HepG2 (cell line): Measurements from ENCODE around the gene RGP1. TPM values are rescaled to one million over a fixed set of nuclear protein-coding genes. Genes with fewer than 3 reads are reported as not detected.

ENCODE experiments used
- ARID2 ChIP-seq: sonication (generic); formaldehyde crosslinking; IDR thresholded peaks from 2 replicates; pipeline ENCODE4 v1.8.1; 2022; ENCODE audit warnings: mild to moderate bottlenecking, missing genetic modification reagents, borderline replicate concordance
- ERF ChIP-seq: IDR thresholded peaks from 2 replicates; pipeline ENCODE4 v1.6.1; 2018; ENCODE audit warnings: missing biosample characterization, missing genetic modification reagents
- ETV6 ChIP-seq: sonication (generic); formaldehyde crosslinking; conservative IDR thresholded peaks from 2 replicates; pipeline ENCODE4 v1.4.0; 2020; ENCODE audit warnings: missing genetic modification reagents
- KDM3A ChIP-seq: IDR thresholded peaks from 2 replicates; pipeline ENCODE4 v1.6.1; 2018; ENCODE audit warnings: low read depth, missing compliant biosample characterization
- KLF9 ChIP-seq: IDR thresholded peaks from 2 replicates; pipeline ENCODE4 v1.6.1; 2016; ENCODE audit warnings: low read depth
- MAZ ChIP-seq, 2 experiments: sonication (generic) in 1 of 2; formaldehyde crosslinking in 1 of 2; IDR thresholded peaks; 2 replicates each; pipeline versions ENCODE4 v1.5.0 to v1.6.1; 2012 to 2020; ENCODE audit warnings: low read depth in 2 of 2, mild to moderate bottlenecking in 2 of 2, borderline replicate concordance in 1 of 2, improper control_type of control experiment in 1 of 2, low read length in 1 of 2, missing genetic modification reagents in 1 of 2, moderate library complexity in 1 of 2
- MEF2D ChIP-seq: sonication (generic); formaldehyde crosslinking; IDR thresholded peaks from 2 replicates; pipeline ENCODE4 v1.5.1; 2020; ENCODE audit warnings: mild to moderate bottlenecking, missing genetic modification reagents
- NFAT5 ChIP-seq: sonication (generic); formaldehyde crosslinking; IDR thresholded peaks from 2 replicates; pipeline ENCODE4 v1.4.0; 2020; ENCODE audit warnings: missing genetic modification reagents
- PAXIP1 ChIP-seq: sonication (generic); formaldehyde crosslinking; conservative IDR thresholded peaks from 2 replicates; pipeline ENCODE4 v1.4.0; 2020; ENCODE audit warnings: mild to moderate bottlenecking, missing genetic modification reagents, moderate library complexity
- ZBTB43 ChIP-seq: sonication (generic); formaldehyde crosslinking; conservative IDR thresholded peaks from 2 replicates; pipeline ENCODE4 v1.4.0; 2020; ENCODE audit warnings: missing genetic modification reagents
- ZNF264 ChIP-seq: sonication (generic); formaldehyde crosslinking; IDR thresholded peaks from 2 replicates; pipeline ENCODE4 v1.4.0; 2020; ENCODE audit warnings: missing genetic modification reagents
- ZNF430 ChIP-seq: sonication (generic); formaldehyde crosslinking; IDR thresholded peaks from 2 replicates; pipeline ENCODE4 v1.9.0; 2021; ENCODE audit warnings: mild to moderate bottlenecking, missing genetic modification reagents
- ZNF512 ChIP-seq: sonication (generic); formaldehyde crosslinking; IDR thresholded peaks from 2 replicates; pipeline ENCODE4 v1.4.0; 2020; ENCODE audit warnings: mild to moderate bottlenecking, missing genetic modification reagents
- ZNF567 ChIP-seq: sonication (generic); formaldehyde crosslinking; IDR thresholded peaks from 2 replicates; pipeline ENCODE4 v1.8.1; 2023; ENCODE audit warnings: mild to moderate bottlenecking, missing genetic modification reagents, borderline replicate concordance
- ZNF580 ChIP-seq: IDR thresholded peaks from 2 replicates; pipeline ENCODE4 v1.6.1; 2016; ENCODE audit warnings: low read depth, borderline replicate concordance
- ZNF777 ChIP-seq: sonication (generic); formaldehyde crosslinking; IDR thresholded peaks from 2 replicates; pipeline ENCODE4 v1.4.0; 2020; ENCODE audit warnings: missing genetic modification reagents
- polyA plus RNA-seq, 8 experiments: library from polyadenylated mRNA; depleted of rRNA in 3 of 8; stranded (reverse) in 7 of 8; unstranded in 1 of 8; fragments of >200 nt; fragmentation: Illumina TruSeq in 4 of 8; extraction: Trizol in 4 of 8; gene quantifications; 2 replicates each; pipeline versions ENCODE4 v1.2.1 to v1.2.3, GENCODE V29; 2011 to 2016; ENCODE audit warnings: low read depth in 4 of 8, missing spikeins in 1 of 8, mixed read lengths in 1 of 8; ENCODE audit not compliant: insufficient read depth in 1 of 8
- total RNA-seq, 5 experiments: library from RNA; depleted of rRNA; stranded (reverse); fragments of >200 nt; fragmentation: Illumina TruSeq; extraction: Trizol; gene quantifications; 2 replicates each; pipeline ENCODE4 v1.2.3, GENCODE V29; 2016; ENCODE audit warnings: low read depth in 1 of 5

The RGP1 gene
- total and polyA plus RNA-seq, 2 of the 13 experiments (the other 11 are each of a cell fraction or from before 2014, with no cell fraction given): 12.7 to 21.0 TPM

- TF ChIP-seq PAXIP1 (CRISPR knock-in tag): peak; percentile 86
- TF ChIP-seq ETV6 (CRISPR knock-in tag): no peak
- TF ChIP-seq ERF (CRISPR knock-in tag): no peak
- TF ChIP-seq KLF9 (CRISPR knock-in tag): no peak
- TF ChIP-seq ZNF580 (CRISPR knock-in tag): no peak
- TF ChIP-seq MAZ (IDR thresholded peaks at IDR 0.05; ENCODE audit: borderline replicate concordance, low read depth, low read length): no peak
- no peak for TF ChIP-seq MAZ (CRISPR knock-in tag; IDR thresholded peaks at IDR 0.05; ENCODE audit: low read depth)
- TF ChIP-seq ARID2 (CRISPR knock-in tag): no peak
- TF ChIP-seq KDM3A (CRISPR knock-in tag): no peak
- 0 out of 2 replicates have a peak, but pooled peaks have one; percentile 6 for TF ChIP-seq MEF2D (CRISPR knock-in tag)
- no peak for TF ChIP-seq NFAT5
- no peak for TF ChIP-seq ZNF777 (CRISPR knock-in tag)
- TF ChIP-seq ZNF512 (CRISPR knock-in tag): no peak
- no peak for TF ChIP-seq ZBTB43 (CRISPR knock-in tag)
- 0 out of 2 replicates have a peak, but pooled peaks have one; percentile 21 for TF ChIP-seq ZNF430
- TF ChIP-seq ZNF264 (CRISPR knock-in tag): no peak
- no peak for TF ChIP-seq ZNF567 (CRISPR knock-in tag)
Observed at GRCh38 chr9:35801328-35802128, 52.4 kb downstream of the RGP1 start (continued).
